HEK293 (cell line): ENCODE data around the gene USO1.

Experiments
- CTCF ChIA-PET: fragments of 350-600 bp; formaldehyde crosslinking; extraction: SDS; loops from one replicate; lab custom pipeline; 2021; ENCODE audit warnings: antibody characterized with exemption; lab: Yijun Ruan, JAX
- POLR2A ChIA-PET: fragments of 300-600 bp; formaldehyde crosslinking; extraction: SDS; loops from one replicate; lab custom pipeline; 2020; ENCODE audit warnings: antibody characterized with exemption, inconsistent platforms; lab: Yijun Ruan, JAX
- H3K27ac ChIP-seq: fragments of 200-500 bp; sonication (Bioruptor generic); 2 replicates; pipeline ENCODE4 v1.5.1; 2014; ENCODE audit warnings: low read depth, low read length, control low read depth, inconsistent platforms; ENCODE audit errors: extremely low read depth
- H3K36me3 ChIP-seq, 2 experiments: fragments of 200-500 bp in 1 of 2; sonication (Bioruptor generic) in 1 of 2; 1 replicate in 1 of 2; 2 replicates in 1 of 2; pipeline ENCODE4 v1.5.1; 2014 to 2017; ENCODE audit warnings: inconsistent platforms in 2 of 2, low read length in 2 of 2; ENCODE audit not compliant: control insufficient read depth in 2 of 2, insufficient read depth in 1 of 2
- H3K4me1 ChIP-seq: fragments of 200-500 bp; sonication (Bioruptor generic); 2 replicates; pipeline ENCODE4 v1.5.1; 2014; ENCODE audit warnings: mild to moderate bottlenecking, low read length, inconsistent platforms; ENCODE audit not compliant: control insufficient read depth, insufficient read depth
- H3K4me3 ChIP-seq: 2 replicates; pipeline ENCODE4 v1.5.1; 2011; ENCODE audit warnings: low read depth, mild to moderate bottlenecking, control low read depth, low read length, moderate library complexity
- H3K9me3 ChIP-seq: fragments of 200-500 bp; sonication (Bioruptor generic); 2 replicates; pipeline ENCODE4 v1.5.1; 2014; ENCODE audit warnings: low read depth, low read length, inconsistent platforms; ENCODE audit not compliant: control insufficient read depth, insufficient read depth
- GLIS1 ChIP-seq: fragments of 450-650 bp; formaldehyde crosslinking; IDR thresholded peaks from 2 replicates; pipeline ENCODE4 v1.5.1; 2016; ENCODE audit warnings: missing biosample characterization, missing genetic modification characterization
- IKZF3 ChIP-seq: fragments of 450-650 bp; IDR thresholded peaks from 2 replicates; pipeline ENCODE4 v1.5.0; 2018; ENCODE audit warnings: missing biosample characterization, mild to moderate bottlenecking, missing genetic modification characterization, moderate library complexity
- KLF16 ChIP-seq: fragments of 450-650 bp; formaldehyde crosslinking; IDR thresholded peaks from 2 replicates; pipeline ENCODE4 v1.5.1; 2017; ENCODE audit warnings: missing biosample characterization, missing genetic modification characterization
- KLF8 ChIP-seq: fragments of 450-650 bp; formaldehyde crosslinking; IDR thresholded peaks from 2 replicates; pipeline ENCODE4 v1.5.1; 2016; ENCODE audit warnings: missing biosample characterization, missing genetic modification characterization
- MEIS1 ChIP-seq: sonication (generic); formaldehyde crosslinking; IDR thresholded peaks from 2 replicates; pipeline ENCODE4 v1.8.1; 2022; ENCODE audit warnings: missing genetic modification reagents, mild to moderate bottlenecking, borderline replicate concordance
- OSR2 ChIP-seq: fragments of 450-650 bp; formaldehyde crosslinking; IDR thresholded peaks from 2 replicates; pipeline ENCODE4 v1.5.1; 2016; ENCODE audit warnings: missing biosample characterization, missing genetic modification characterization
- PBX3 ChIP-seq: sonication (generic); formaldehyde crosslinking; IDR thresholded peaks from 2 replicates; pipeline ENCODE4 v1.8.1; 2022; ENCODE audit warnings: mild to moderate bottlenecking, moderate library complexity, missing genetic modification reagents
- PRDM1 ChIP-seq: fragments of 450-650 bp; formaldehyde crosslinking; IDR thresholded peaks from 2 replicates; pipeline ENCODE4; 2016; ENCODE audit warnings: missing biosample characterization, missing genetic modification characterization
- SP7 ChIP-seq: fragments of 450-650 bp; formaldehyde crosslinking; IDR thresholded peaks from 2 replicates; pipeline ENCODE4 v1.5.1; 2016; ENCODE audit warnings: missing biosample characterization, missing genetic modification characterization
- ZBTB21 ChIP-seq: fragments of 450-650 bp; formaldehyde crosslinking; IDR thresholded peaks from 2 replicates; pipeline ENCODE4 v1.5.1; 2017; ENCODE audit warnings: missing biosample characterization, missing genetic modification characterization
- ZFP37 ChIP-seq: fragments of 450-650 bp; formaldehyde crosslinking; IDR thresholded peaks from 2 replicates; pipeline ENCODE4 v1.5.1; 2016; ENCODE audit warnings: missing biosample characterization, missing genetic modification characterization
- ZNF132 ChIP-seq: fragments of 450-650 bp; formaldehyde crosslinking; IDR thresholded peaks from 2 replicates; pipeline ENCODE4 v1.5.1; 2017; ENCODE audit warnings: missing biosample characterization, missing genetic modification characterization, borderline replicate concordance
- ZNF138 ChIP-seq: fragments of 450-650 bp; formaldehyde crosslinking; IDR thresholded peaks from 2 replicates; pipeline ENCODE4 v1.5.1; 2016; ENCODE audit warnings: missing biosample characterization, missing genetic modification characterization, borderline replicate concordance
- ZNF18 ChIP-seq: fragments of 450-650 bp; formaldehyde crosslinking; IDR thresholded peaks from 2 replicates; pipeline ENCODE4 v1.5.1; 2016; ENCODE audit warnings: missing biosample characterization, missing genetic modification characterization
- ZNF354C ChIP-seq: fragments of 450-650 bp; formaldehyde crosslinking; IDR thresholded peaks from 2 replicates; pipeline ENCODE4 v1.5.1; 2016; ENCODE audit warnings: missing biosample characterization, missing genetic modification characterization, low read depth, borderline replicate concordance
- ZNF416 ChIP-seq: fragments of 450-650 bp; formaldehyde crosslinking; IDR thresholded peaks from 2 replicates; pipeline ENCODE4 v1.5.1; 2016; ENCODE audit warnings: missing biosample characterization, missing genetic modification characterization
- ZNF488 ChIP-seq: fragments of 450-650 bp; formaldehyde crosslinking; IDR thresholded peaks from 2 replicates; pipeline ENCODE4 v1.5.1; 2016; ENCODE audit warnings: missing biosample characterization, missing genetic modification characterization
- ZNF514 ChIP-seq: fragments of 450-650 bp; formaldehyde crosslinking; IDR thresholded peaks from 2 replicates; pipeline ENCODE4 v1.5.1; 2016; ENCODE audit warnings: missing biosample characterization, missing genetic modification characterization
- ZNF585B ChIP-seq: fragments of 450-650 bp; formaldehyde crosslinking; IDR thresholded peaks from 2 replicates; pipeline ENCODE4 v1.5.1; 2016; ENCODE audit warnings: missing biosample characterization, missing genetic modification characterization
- ZNF792 ChIP-seq: fragments of 450-650 bp; formaldehyde crosslinking; IDR thresholded peaks from 2 replicates; pipeline ENCODE4 v1.5.1; 2016; ENCODE audit warnings: missing biosample characterization, missing genetic modification characterization
- ZSCAN30 ChIP-seq: fragments of 450-650 bp; IDR thresholded peaks from 2 replicates; pipeline ENCODE4 v1.5.1; 2018; ENCODE audit warnings: missing biosample characterization, mild to moderate bottlenecking, missing genetic modification characterization, moderate library complexity
- TF ChIP-seq, protein P1 (sequence below): fragments of 450-650 bp; IDR thresholded peaks from 2 replicates; pipeline ENCODE4 v1.5.1; 2018; ENCODE audit warnings: missing biosample characterization, mild to moderate bottlenecking, missing genetic modification characterization
- TF ChIP-seq, protein P2 (sequence below): fragments of 450-650 bp; formaldehyde crosslinking; IDR thresholded peaks from 2 replicates; pipeline ENCODE4 v1.5.1; 2016; ENCODE audit warnings: missing biosample characterization, missing genetic modification characterization
- TF ChIP-seq, protein P3 (sequence below): fragments of 450-650 bp; formaldehyde crosslinking; IDR thresholded peaks from 2 replicates; pipeline ENCODE4 v1.5.1; 2016; ENCODE audit warnings: missing biosample characterization, missing genetic modification characterization

The USO1 gene

GRCh38 chr4:75724867-75725724 is 719 bp downstream of the USO1 start:
- Histone ChIP-seq H3K36me3 (no peaks in the 10 kb centered on the region), H3K4me3 (peak overlapping the region; percentile 95), H3K4me1 (no peaks in the 10 kb centered on the region), H3K27ac (peak overlapping the region; percentile 57), H3K9me3 (no peaks in the 10 kb centered on the region)
- CTCF ChIA-PET = interaction anchor here (0.8 to 1.8 kb wide), 8 partner anchors 9 to 123 kb away, joined by 3 to 9 read pairs (median 6); partner anchors contain the start of gene G3BP2
- POLR2A ChIA-PET = interaction anchor here (0.6 to 3.4 kb wide), 16 partner anchors 8 to 791 kb away, joined by 3 to 44 read pairs (median 4); partner anchors contain the start of genes CDKL2, G3BP2, NAAA and RCHY1
- TF ChIP-seq ZNF132 (tag by site-specific recombination) = no peak
- TF ChIP-seq PBX3 (CRISPR knock-in tag) = no peak
- no peak for TF ChIP-seq ZNF416 (tag by site-specific recombination)
- 0 out of 2 replicates have a peak, but pooled peaks have one; percentile 8 for TF ChIP-seq SP7 (tag by site-specific recombination)
- peak; percentile 18; the same call in 1 of the 2 replicates for TF ChIP-seq ZSCAN30 (tag by site-specific recombination)
- TF ChIP-seq ZNF792 = no peak
- TF ChIP-seq KLF16 (tag by site-specific recombination) = no peak
- peak; percentile 55; the same call in 1 of the 2 replicates for TF ChIP-seq KLF8 (tag by site-specific recombination)
- TF ChIP-seq ZNF488 (tag by site-specific recombination) = no peak
- TF ChIP-seq PRDM1 (tag by site-specific recombination) = no peak
- TF ChIP-seq, protein P1, sequence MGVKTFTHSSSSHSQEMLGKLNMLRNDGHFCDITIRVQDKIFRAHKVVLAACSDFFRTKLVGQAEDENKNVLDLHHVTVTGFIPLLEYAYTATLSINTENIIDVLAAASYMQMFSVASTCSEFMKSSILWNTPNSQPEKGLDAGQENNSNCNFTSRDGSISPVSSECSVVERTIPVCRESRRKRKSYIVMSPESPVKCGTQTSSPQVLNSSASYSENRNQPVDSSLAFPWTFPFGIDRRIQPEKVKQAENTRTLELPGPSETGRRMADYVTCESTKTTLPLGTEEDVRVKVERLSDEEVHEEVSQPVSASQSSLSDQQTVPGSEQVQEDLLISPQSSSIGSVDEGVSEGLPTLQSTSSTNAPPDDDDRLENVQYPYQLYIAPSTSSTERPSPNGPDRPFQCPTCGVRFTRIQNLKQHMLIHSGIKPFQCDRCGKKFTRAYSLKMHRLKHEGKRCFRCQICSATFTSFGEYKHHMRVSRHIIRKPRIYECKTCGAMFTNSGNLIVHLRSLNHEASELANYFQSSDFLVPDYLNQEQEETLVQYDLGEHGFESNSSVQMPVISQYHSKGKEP (tag by site-specific recombination) = no peak
- no peak for TF ChIP-seq ZNF354C
- TF ChIP-seq ZNF138 = no peak
- TF ChIP-seq IKZF3 (tag by site-specific recombination) = no peak
- TF ChIP-seq, protein P2, sequence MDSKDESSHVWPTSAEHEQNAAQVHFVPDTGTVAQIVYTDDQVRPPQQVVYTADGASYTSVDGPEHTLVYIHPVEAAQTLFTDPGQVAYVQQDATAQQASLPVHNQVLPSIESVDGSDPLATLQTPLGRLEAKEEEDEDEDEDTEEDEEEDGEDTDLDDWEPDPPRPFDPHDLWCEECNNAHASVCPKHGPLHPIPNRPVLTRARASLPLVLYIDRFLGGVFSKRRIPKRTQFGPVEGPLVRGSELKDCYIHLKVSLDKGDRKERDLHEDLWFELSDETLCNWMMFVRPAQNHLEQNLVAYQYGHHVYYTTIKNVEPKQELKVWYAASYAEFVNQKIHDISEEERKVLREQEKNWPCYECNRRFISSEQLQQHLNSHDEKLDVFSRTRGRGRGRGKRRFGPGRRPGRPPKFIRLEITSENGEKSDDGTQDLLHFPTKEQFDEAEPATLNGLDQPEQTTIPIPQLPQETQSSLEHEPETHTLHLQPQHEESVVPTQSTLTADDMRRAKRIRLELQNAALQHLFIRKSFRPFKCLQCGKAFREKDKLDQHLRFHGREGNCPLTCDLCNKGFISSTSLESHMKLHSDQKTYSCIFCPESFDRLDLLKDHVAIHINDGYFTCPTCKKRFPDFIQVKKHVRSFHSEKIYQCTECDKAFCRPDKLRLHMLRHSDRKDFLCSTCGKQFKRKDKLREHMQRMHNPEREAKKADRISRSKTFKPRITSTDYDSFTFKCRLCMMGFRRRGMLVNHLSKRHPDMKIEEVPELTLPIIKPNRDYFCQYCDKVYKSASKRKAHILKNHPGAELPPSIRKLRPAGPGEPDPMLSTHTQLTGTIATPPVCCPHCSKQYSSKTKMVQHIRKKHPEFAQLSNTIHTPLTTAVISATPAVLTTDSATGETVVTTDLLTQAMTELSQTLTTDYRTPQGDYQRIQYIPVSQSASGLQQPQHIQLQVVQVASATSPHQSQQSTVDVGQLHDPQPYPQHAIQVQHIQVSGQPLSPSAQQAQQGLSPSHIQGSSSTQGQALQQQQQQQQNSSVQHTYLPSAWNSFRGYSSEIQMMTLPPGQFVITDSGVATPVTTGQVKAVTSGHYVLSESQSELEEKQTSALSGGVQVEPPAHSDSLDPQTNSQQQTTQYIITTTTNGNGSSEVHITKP = no peak
- no peak for TF ChIP-seq ZNF585B (tag by site-specific recombination)
- TF ChIP-seq OSR2 (tag by site-specific recombination) = 0 out of 2 replicates have a peak, but pooled peaks have one; percentile 7
- no peak for TF ChIP-seq MEIS1
- no peak for TF ChIP-seq ZFP37 (tag by site-specific recombination)
- TF ChIP-seq GLIS1 = peak; percentile 32
- TF ChIP-seq ZBTB21 (tag by site-specific recombination) = no peak
- TF ChIP-seq, protein P3, sequence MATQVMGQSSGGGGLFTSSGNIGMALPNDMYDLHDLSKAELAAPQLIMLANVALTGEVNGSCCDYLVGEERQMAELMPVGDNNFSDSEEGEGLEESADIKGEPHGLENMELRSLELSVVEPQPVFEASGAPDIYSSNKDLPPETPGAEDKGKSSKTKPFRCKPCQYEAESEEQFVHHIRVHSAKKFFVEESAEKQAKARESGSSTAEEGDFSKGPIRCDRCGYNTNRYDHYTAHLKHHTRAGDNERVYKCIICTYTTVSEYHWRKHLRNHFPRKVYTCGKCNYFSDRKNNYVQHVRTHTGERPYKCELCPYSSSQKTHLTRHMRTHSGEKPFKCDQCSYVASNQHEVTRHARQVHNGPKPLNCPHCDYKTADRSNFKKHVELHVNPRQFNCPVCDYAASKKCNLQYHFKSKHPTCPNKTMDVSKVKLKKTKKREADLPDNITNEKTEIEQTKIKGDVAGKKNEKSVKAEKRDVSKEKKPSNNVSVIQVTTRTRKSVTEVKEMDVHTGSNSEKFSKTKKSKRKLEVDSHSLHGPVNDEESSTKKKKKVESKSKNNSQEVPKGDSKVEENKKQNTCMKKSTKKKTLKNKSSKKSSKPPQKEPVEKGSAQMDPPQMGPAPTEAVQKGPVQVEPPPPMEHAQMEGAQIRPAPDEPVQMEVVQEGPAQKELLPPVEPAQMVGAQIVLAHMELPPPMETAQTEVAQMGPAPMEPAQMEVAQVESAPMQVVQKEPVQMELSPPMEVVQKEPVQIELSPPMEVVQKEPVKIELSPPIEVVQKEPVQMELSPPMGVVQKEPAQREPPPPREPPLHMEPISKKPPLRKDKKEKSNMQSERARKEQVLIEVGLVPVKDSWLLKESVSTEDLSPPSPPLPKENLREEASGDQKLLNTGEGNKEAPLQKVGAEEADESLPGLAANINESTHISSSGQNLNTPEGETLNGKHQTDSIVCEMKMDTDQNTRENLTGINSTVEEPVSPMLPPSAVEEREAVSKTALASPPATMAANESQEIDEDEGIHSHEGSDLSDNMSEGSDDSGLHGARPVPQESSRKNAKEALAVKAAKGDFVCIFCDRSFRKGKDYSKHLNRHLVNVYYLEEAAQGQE (tag by site-specific recombination) = no peak
- no peak for TF ChIP-seq ZNF514 (tag by site-specific recombination)
- no peak for TF ChIP-seq ZNF18
